HG03460 (cell line): ENCODE results near the gene EIF2S3.
A peak's percentile ranks its signal among the peaks of the same experiment; 100 is the strongest.
"Not testable (repeated sequence)": the region's sequence is repeated elsewhere in the genome, so short reads cannot be mapped to it uniquely, and the experiment has no call there.

Experiments
- ATAC-seq: cut with Tn5 transposase; IDR thresholded peaks from one replicate; pipeline ENCODE4 v1.9.1; 2021; ENCODE audit not compliant: unreplicated experiment

EIF2S3 gene

DNA sequence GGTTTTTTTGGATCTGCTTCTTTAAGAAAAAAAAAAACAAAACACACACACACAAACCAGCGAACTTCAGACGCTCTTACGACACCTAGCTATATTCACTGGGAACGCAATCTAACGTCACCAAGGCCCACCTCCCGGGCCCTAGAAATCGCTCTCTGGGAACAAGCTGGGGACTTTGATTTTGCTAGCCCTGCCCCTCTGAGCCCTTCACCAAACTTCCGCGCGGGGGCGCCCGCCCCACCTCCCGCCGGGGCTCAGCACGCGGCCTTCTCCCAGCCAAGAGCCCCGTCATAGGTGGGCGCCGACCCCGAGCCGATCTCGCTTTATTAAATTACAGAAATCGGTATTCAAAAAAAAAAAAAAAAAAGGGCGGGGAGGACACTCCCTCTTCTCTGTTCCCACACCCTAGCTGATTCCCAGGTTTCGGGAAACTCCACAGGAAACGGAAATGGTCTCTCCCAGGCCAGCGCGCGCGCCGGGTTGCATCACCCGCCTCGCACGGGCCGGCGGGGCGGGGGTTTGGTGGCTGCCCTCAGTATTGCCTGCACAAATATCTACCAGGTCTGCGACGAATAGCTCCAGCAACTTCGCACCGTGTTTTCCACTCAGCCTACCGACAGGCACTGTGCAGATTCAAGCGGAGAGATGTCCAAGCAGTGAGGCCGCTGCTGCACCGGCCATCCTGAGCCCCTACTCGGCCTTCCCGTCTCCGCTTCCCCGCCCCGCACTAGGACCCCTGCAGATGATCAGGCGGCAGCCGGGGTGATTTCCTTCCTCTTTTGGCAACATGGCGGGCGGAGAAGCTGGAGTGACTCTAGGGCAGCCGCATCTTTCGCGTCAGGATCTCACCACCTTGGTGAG, at the start of gene EIF2S3:
Gene EIF2S3 (plus strand): TSS at position 775 of the 861 bp plus-strand sequence. CDS start 13 bp downstream, at position 788.
- ATAC-seq: peak; percentile 91

DNA sequence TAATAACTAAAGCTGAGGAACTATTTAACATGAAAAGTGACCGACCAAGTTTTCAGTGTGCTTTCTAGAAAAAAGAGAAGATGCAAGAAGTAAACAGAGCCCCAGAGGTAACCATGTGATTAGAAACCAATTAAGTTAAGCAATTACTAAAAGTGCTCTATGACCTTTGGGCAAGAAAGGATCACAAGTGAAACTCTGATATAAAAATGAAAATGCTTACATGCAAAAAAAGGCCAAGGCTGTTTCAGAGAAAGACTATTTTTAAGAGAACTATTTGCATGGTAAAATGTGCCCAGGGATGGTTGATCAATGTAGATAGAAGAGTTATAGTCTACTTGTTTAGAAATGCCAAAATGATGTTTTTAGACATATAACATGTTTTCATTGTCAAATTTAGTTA, 49.7 kb upstream of the EIF2S3 start:
- ATAC-seq: no peak

DNA sequence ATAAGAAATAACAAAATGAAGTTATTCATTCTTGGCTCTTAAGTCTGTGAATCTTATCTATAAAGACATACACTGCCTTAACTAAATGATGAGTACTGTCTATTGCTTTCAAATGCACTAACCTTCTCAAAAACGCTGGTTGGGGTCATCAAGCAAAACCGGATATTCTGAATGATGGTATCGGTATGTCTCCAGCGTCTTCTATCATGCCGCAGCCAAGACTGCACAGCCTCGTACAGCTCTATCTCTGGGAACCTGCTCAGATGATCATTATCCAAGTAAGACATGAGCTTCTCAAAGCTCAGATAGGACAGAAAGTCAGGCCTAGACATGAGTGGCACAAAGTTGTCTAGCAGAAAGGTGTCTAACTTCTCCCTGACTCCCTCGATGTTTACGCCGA, 48.9 kb upstream of the EIF2S3 start:
- no peak for ATAC-seq

DNA sequence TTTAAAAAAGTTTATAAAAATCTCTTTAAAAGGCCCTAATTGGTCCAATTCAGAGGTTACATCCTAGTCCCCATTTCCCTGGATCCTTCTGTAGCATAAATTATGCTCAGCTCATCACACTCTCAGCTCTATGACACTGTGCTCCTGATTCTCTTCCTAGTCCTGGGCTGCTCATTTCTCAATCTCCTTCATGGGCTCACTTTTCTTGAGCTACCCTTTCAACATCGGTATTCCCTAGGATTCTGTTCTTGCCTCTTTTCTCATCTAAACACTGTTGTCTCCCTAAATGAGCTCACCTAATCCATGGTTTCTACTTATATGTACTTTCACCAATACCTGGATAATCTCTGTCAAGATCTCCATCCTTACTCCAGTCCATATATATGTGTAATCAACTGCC, 42.5 kb upstream of the EIF2S3 start:
- ATAC-seq: no peak

DNA sequence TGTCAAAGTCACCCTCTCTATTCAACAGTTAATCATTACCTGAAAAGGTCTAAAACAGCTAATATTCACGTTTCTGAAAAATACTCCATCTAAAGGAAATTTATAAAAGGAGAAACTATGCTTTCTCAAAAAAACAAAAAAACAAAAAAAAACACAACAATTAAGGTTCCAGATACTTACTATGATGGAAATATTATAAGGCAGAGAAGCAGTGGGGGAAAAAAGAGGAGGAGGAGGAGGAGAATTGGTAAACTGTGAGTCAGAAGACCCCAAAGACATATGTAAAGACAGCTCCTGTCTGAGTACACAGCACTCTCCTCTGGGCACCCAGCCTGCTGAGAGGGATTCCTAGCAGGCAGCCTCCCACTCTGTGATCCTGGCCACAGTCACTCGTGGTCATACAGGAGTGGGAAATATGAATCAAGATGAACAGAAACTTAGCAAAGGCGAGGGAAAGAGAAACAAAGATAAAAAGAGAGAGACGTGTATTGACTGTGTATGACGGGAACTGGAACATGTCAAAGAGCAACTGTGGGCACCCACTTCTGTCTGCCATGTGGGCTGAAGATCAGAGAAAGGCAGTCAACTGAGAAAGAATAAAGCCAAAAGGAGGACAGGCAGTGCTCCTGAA, 40.3 kb upstream of the EIF2S3 start:
- peak; percentile 74 for ATAC-seq

DNA sequence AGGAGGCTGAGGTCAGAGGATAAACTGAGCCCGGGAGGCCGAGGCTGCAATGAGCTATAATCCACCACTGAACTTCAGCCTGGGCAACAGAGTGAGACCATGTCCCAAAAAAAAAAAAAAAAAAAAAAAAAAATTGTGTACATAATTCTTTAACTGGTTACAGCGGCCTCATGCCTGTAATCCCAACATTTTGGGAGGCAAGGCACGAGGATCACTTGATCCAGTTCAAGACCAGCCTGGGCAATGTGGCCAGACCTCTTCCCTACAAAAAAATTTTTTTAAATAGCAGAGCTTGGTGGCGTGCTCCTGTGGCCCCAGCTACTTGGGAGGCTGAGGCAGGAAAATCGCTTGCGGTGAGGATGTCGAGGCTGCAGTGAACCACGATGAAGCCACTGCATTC, 37.1 kb upstream of the EIF2S3 start:
- no peak for ATAC-seq

DNA sequence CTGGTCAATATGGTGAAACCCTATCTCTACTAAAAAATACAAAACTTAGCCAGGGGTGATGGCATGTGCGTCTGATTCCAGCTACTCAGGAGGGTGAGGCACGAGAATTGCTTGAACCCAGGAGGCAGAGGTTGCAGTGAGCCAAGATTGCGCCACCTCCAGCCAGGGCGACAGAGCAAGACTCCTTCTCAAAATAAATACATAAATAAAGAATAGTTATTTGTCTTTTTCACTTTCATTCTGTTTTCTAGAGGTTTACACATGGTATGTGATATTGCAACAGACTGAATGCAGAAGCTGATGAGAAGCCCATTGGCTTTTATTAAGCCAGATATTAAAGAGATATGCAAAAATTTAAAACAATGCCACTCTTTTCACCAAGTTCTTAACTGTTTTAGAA, 35.9 kb upstream of the EIF2S3 start:
- ATAC-seq: no peak

DNA sequence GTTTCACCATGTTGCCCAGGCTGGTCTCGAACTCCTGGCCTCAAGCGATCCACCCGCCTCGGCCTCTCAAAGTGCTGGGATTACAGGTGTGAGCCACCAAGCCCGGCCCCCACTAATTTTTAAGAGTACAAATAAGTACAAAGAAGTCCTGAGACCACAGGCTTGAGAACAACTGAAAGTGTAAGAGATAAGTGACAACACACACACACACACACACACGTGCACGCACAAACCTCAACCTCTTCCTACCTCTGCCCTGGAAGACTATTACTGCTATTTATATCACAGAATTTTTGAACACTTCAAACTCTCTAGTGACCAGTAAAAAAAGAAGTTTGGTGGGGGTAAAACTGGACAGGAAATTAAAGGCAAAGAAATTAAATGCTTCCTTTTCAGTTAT, 35.3 kb upstream of the EIF2S3 start:
- no peak for ATAC-seq

DNA sequence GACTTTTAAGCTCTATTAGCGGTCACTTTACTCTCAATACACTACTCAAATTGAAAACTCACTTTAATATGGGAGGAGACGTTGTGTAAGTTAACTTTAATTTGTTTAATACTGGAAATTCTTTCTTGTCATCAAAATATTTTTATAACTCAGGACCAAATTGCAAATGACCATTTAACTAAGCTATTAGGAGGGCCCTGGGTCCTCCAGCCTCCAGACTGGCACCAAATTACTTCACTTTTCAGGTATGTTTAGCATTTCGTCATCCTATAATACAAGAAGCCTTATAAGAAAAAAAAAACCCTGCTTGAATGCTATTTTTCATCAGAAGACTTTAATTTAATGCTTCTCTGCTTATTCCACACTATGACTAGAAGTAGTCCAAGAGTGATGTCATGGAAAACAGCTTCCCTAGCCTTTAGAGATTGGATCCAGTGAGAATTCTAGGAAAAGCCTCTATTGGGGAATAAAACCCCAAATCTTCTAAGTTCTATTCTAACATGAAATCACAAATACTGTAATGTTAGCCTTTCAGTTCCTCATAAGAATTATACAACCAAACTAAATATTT, 34.4 kb upstream of the EIF2S3 start:
- ATAC-seq: no peak

DNA sequence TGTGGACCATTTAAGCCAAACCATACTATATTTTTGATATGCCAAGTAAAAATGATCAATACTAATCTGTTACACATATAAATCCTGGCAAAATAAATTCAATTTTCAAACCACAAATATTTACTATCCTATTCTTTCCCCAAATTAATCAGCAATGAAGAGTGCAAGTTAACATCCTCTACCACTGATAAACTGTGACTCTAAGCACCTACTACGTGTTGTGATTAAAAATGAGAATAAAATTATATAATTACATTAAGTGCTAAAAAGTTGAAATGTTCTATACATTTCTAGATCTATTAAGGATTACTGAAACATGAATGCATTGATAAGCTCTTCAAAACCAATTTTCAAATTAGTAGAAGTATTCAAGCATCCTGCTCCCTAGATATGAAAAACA, 31.2 kb upstream of the EIF2S3 start:
- ATAC-seq: no peak

DNA sequence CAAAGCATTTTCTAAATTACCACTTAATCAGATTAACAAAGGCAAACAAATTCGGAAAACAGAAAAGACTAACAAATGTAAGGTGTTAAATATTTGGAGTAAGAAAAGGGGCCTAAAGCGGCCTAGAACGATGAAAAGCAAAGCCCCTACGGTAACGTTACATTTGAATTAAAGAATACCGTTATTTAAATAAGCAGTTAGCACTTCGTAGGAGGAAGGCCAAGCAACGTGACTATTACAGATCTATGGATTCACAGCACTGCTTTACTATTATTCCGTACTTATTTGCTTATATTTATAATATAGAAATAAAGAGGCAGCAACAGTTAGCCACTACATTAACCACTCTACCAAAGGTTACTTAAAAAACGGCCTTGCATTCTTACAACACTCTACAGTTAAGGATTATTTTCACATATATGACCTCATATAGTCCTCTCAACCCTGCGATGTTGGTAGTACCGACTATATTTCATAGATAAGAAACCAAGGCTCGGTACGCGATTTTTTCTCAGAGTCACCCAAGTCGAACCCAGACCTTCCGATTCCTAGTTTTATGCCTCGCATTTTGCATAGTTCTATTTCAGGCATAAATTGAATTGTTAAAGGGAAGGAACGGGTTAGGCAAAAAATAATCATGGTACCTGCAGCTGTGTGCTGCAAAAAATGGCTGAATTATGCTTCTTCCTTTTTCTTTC, 30.6 kb upstream of the EIF2S3 start:
- no peak for ATAC-seq

DNA sequence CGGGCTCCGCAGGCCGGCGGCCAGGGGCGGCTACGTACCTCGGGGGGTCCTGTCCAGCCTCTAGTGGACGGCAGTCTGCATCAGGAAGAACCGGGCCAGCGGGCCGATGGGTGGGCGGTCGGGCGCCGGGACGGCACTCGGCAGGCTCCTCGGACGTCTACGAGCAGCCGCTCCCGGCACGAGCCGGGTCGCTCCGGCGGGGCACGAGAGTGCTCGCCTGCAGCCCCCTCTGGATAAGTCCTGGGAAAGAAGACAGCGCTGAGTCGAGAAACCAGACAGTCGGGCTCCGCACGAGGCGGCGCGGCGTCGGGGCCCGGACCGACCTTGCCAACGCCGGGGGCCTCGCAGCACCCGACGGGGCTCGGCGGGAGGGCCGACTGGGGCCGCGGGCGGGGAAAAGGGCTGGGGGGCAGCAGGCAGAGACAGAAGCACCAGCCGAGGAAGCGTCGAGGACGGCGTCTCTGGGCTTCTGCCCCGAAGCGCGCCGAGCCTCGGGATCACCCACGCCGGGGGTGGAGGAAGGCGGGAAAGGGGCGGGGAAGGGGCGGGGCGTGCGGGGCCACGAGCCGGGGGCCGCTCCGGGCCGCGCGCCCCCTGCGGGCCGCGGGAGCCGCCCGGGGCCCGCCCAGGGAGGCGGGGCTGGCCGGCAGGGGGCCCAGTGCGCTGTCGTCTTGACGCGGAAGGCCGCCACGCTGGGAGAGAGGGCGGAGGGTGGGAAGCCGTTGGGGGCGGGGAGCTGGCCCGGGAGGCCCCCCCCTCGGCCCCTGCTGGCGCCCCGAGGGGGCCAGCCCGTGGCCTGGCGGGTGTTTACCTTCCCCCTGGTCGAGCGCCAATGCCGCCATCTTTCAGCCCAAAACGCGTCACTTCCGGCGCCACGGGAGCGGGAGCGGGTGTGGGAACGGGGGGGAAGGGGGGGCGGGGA, 29.7 kb upstream of the EIF2S3 start:
- peak; percentile 88 for ATAC-seq

DNA sequence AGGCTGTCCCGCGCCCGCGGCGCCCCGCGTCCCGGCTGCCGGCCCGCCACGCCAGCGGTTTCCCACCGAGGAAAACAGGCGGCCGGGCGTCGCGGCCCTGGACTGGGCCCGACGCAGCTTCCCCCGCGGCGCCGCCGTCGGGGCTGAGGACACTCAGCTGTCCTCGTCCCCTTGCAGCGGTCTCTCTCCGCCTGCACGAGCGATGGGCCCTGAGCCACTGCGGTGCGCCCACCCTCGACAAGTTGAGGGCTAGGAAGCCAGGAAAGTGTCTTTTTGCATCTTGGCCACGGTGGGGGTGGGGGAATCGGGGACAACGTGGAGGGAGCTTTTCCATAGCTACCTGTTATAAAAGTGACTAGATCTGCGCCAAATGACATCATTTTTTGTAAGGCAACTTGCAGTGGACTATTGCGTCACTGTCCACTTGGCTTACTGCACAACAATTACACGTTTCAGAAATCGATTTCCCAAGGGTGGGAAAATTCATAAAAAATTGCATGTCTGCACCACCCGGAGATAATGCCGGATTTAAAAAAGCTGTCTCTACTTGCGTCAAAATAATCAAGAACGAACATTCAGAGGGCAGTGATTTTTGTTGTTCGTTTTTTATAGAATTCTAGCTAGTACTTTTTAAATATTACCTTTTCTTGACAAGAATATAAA, 28.9 kb upstream of the EIF2S3 start:
- peak; percentile 23 for ATAC-seq

DNA sequence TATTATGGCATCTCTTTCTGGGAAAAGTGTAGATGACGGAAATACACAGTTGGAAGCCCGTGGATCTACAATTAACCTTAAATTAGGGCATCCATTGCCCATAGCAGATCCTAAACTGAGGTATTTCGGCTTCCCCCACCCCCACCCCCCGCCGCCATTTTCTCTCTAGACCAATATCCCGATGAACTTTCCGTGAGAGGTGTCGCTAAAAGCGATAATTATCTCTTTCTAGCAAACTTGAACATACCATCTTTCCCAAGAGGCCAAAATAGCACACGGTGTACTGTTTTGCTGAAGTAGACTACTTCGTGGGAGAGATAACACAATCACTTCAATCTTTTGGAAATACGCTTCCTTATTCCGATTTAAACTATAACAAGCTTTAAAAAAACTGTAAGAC, 28.3 kb upstream of the EIF2S3 start:
- no peak for ATAC-seq

DNA sequence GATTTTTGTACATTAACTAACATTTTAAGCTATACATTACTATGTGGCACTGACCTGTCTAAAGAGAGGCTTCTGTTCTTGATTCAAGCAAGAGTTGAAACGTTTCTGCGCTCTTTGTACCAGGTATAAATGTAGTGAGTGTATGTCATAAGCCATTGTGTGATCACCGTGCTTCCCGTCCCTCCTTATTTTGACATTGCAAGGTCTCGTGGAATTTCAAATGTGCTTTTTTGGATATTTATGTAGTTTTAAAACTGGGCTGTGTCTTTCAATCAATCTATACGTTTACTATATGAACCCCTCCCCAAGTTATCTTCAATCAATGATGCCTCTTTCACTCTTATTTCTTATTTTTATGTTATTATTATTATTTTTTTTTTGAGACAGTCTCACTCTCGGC, 27.7 kb upstream of the EIF2S3 start, which contains the start of gene KLHL15:
Gene KLHL15 (minus strand): TSS at position 101 of the 400 bp plus-strand sequence. CDS start 20,493 bp downstream, outside the sequence.
- ATAC-seq: no peak

DNA sequence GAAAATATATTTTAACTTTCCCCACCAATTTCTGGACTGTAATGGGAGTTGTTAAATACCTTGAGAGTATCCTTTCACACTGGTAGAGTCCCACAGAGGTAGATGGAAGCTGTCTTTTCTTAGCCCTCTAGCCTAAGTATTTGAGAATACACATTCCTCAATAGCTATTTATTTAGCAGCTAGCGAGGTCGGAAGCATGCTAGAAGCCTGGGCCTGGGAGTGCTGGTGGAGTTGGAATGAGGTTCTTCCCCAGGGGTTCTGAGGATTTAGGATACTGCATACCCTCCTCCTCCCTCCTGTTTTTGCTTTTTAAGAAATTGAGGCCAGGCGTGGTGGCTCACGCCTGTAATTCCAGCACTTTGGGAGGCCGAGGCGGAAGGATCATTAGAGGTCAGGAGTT, 26.8 kb upstream of the EIF2S3 start:
- ATAC-seq: no peak

DNA sequence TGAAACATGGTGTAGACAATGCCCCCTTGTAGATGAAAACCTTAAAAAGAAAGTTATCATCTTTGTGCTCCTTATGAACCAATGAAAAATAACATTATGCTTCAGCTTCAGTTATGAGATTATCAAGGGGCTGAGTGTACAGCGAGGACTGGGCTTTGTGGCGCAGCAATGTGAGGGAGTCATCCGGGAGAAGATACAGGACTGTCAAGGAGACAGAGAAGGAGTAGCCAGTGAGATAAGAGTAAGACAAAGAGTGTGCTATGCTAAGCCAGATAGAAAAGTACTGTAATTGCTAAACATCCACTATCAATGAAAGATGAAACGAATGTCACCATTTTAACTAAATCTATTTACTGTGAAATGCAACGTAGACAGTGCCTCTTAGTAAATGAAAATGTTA, 24.2 kb upstream of the EIF2S3 start:
- ATAC-seq: no peak

DNA sequence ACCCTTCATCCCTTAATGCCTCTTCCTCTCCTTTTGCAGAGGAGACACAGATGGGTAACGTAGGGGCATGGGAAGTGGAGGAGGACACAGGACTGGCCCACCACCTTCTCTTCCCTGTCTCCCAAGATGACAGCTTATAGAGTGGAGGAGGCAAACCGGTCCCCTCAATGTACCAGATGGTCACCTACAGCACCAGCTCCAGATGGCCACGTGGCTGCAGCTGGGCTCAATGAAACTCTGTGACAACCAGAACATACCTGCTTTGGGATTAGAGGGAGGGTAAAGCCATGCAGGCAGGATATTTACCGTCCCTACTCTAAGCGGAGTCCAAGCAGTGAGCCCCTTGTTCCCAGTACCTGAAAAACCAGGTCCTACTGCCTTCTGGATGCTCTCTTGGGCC, 20.3 kb upstream of the EIF2S3 start:
- ATAC-seq: no peak

DNA sequence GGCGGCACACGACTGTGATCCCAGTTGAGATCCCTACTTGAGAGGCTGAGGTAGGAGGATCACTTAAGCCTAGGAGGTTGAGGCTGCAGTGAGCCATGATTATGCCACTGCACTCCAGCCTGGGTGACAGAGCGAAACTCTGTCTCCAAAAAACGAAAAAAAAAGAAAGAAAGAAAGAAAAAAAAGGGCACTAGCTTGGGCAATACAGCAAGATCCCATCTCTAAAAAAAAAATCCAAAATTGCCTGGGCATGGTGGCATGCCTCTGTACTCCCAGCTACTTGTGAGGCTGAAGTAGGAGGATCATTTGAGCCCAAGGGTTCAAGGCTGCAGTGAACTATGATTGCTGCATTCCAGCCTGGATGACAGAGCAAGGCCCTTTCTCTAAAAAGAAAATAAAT, 17.0 kb upstream of the EIF2S3 start:
- ATAC-seq: no peak

DNA sequence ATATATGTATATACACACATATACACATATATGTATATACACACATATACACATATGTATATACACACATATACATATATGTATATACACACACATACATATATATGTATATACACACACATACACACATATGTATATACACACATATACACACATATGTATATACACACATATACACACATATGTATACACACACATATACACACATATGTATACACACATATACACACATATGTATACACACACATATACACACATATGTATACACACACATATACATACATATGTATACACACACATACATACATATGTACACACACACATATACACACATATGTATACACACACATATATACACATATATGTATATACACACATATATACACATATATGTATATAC, 8.7 kb upstream of the EIF2S3 start:
- not testable (repeated sequence) for ATAC-seq
